ENCODE measurements around the gene MPZ.
A peak's percentile ranks its signal among the peaks of the same experiment; 100 is the strongest.
"Not testable (repeated sequence)": the region's sequence is repeated elsewhere in the genome, so short reads cannot be mapped to it uniquely, and the experiment has no call there.

Gene MPZ

DNA sequence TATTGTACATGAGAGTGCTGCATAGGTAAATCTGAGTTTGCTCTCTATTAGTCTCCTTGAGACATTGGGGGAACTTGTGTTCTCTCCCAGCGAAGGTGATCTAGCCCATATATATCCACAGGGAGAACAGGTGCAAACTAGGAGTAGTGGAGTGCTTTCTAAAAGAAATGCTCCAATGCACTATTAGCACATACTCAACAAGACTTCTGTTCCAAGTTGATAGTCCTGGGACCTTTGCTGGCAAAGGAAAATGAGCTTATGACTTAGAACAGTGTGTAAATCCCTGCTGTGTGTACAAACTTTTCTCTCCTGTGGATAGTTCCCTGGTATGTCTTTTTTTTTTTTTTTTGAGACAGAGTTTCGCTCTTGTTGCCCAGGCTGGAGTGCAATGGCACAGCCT is 32.4 kb upstream of the MPZ start:
- Histone ChIP-seq H3K18ac (ENCODE audit: low read length) (no peak overlapping the region), H4K8ac (ENCODE audit: low read depth, low read length) (no peak overlapping the region), H2BK15ac (replicated peaks; ENCODE audit: low read depth) (no peak overlapping the region), H3K79me2 (ENCODE audit: control insufficient read depth, insufficient read depth, low read length) (no peaks in the 10 kb centered on the region), H3K4me2 (ENCODE audit: low read length) (no peak overlapping the region), H3K27me3 (ENCODE audit: insufficient read depth, low read length, poor library complexity) (no peaks in the 10 kb centered on the region), H3K9ac (ENCODE audit: low read length) (no peak overlapping the region), H2BK120ac (ENCODE audit: low read depth, low read length) (no peak overlapping the region), H3K27ac (ENCODE audit: low read depth, low read length) (no peak overlapping the region), H2BK5ac (ENCODE audit: low read length) (no peak overlapping the region), H3K56ac (ENCODE audit: low read length) (no peak overlapping the region), H3K4me3 (ENCODE audit: low read length) (no peak overlapping the region), H3K4me1 (ENCODE audit: control insufficient read depth, low read depth, low read length) (no peaks in the 10 kb centered on the region), H3K79me1 (ENCODE audit: low read length) (peaks cover 1% of the 10 kb centered on the region), H3K36me3 (ENCODE audit: control insufficient read depth, insufficient read depth, low read length) (peaks cover 5% of the 10 kb centered on the region), H2AK5ac (ENCODE audit: low read length) (no peak overlapping the region), H3K23ac (ENCODE audit: low read length) (no peak overlapping the region), H4K5ac (ENCODE audit: low read length) (no peak overlapping the region), H3K4ac (ENCODE audit: low read depth, low read length) (no peak overlapping the region)
- WGBS (ENCODE audit: extremely low coverage, insufficient coverage, low lambda C conversion rate), result no CpG with 5 or more reads among the region's 2 CpGs
- DNase-seq, result no peak

- H4K5ac ChIP-seq (ENCODE audit: low read length), result no peak overlapping the region
- no peak overlapping the region for H4K8ac ChIP-seq (ENCODE audit: low read depth, low read length)
- H3K79me1 ChIP-seq (ENCODE audit: low read length), result peaks cover 1% of the 10 kb centered on the region
- DNase-seq, result no peak
- peaks cover 4% of the 10 kb centered on the region for H3K36me3 ChIP-seq (ENCODE audit: control insufficient read depth, insufficient read depth, low read length)
- no peak overlapping the region for H2BK120ac ChIP-seq (ENCODE audit: low read depth, low read length)
- no peak overlapping the region for H3K56ac ChIP-seq (ENCODE audit: low read length)
- no peak overlapping the region for H2BK15ac ChIP-seq (replicated peaks; ENCODE audit: low read depth)
- H2BK5ac ChIP-seq (ENCODE audit: low read length), result no peak overlapping the region
- no peak overlapping the region for H3K4me2 ChIP-seq (ENCODE audit: low read length)
- no peak overlapping the region for H2AK5ac ChIP-seq (ENCODE audit: low read length)
- H3K4me1 ChIP-seq (ENCODE audit: control insufficient read depth, low read depth, low read length), result no peaks in the 10 kb centered on the region
- no peak overlapping the region for H3K27ac ChIP-seq (ENCODE audit: low read depth, low read length)
- H3K27me3 ChIP-seq (ENCODE audit: insufficient read depth, low read length, poor library complexity), result no peaks in the 10 kb centered on the region
- no peak overlapping the region for H3K9ac ChIP-seq (ENCODE audit: low read length)
- WGBS (ENCODE audit: extremely low coverage, insufficient coverage, low lambda C conversion rate), result no CpG with 5 or more reads among the region's 3 CpGs
- no peaks in the 10 kb centered on the region for H3K79me2 ChIP-seq (ENCODE audit: control insufficient read depth, insufficient read depth, low read length)
- no peak overlapping the region for H3K23ac ChIP-seq (ENCODE audit: low read length)
- no peak overlapping the region for H3K18ac ChIP-seq (ENCODE audit: low read length)
- no peak overlapping the region for H3K4ac ChIP-seq (ENCODE audit: low read depth, low read length)
- H3K4me3 ChIP-seq (ENCODE audit: low read length), result no peak overlapping the region
Measured at GRCh38 chr1:161335796-161336195, 26.0 kb upstream of the MPZ start.

DNA sequence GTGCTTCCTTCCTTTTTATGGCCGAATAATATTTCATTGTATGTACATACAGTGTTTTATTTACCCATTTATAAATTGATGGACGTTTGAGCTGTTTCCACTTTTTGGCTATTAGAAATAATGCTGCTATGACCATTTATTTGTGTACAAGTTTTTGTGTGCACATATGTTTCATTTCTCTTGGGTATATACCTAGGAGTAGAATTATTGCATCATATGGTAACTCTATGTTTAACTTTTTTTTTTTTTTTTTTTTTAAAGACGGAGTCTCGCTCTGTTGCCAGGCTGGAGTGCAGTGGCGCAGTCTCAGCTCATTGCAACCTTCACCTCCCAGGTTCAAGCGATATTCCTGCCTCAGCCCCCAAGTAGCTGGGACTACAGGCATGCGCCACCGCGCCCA is 23.4 kb upstream of the MPZ start:
- Histone ChIP-seq H4K8ac (ENCODE audit: low read depth, low read length) (no peak overlapping the region), H3K9ac (ENCODE audit: low read length) (no peak overlapping the region)

DNA sequence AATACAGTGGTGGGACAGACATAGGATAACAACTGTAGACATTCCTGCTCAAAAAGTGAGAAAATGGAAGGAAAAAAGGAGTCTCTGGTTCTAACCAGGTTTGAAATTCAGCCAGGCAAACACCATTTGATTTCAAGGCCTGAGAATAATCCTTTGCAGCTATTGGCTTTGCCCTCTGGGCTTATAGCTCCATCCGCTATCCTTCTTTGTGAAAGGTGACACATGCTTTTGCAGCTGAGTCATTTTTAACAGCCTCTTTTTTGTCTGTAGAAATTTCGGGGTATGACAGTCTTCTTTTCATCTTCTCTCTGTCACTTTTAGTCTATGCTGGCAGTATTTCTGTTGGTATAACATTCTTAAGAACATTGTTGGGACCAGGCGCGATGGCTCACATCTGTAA is 20.6 kb upstream of the MPZ start:
- H3K4ac ChIP-seq (ENCODE audit: low read depth, low read length), result no peak overlapping the region
- H2BK5ac ChIP-seq (ENCODE audit: low read length), result no peak overlapping the region
- no peak overlapping the region for H2BK15ac ChIP-seq (replicated peaks; ENCODE audit: low read depth)
- peak overlapping the region; percentile 5 for H3K56ac ChIP-seq (ENCODE audit: low read length)
- DNase-seq, result peak; percentile 90
- no peak overlapping the region for H3K4me3 ChIP-seq (ENCODE audit: low read length)
- peak overlapping the region; percentile 73 for H3K27ac ChIP-seq (ENCODE audit: low read depth, low read length)
- no peaks in the 10 kb centered on the region for H3K79me2 ChIP-seq (ENCODE audit: control insufficient read depth, insufficient read depth, low read length)
- no peaks in the 10 kb centered on the region for H3K4me1 ChIP-seq (ENCODE audit: control insufficient read depth, low read depth, low read length)
- H3K18ac ChIP-seq (ENCODE audit: low read length), result no peak overlapping the region
- H4K5ac ChIP-seq (ENCODE audit: low read length), result no peak overlapping the region
- H3K23ac ChIP-seq (ENCODE audit: low read length), result no peak overlapping the region
- H4K8ac ChIP-seq (ENCODE audit: low read depth, low read length), result no peak overlapping the region
- H2AK5ac ChIP-seq (ENCODE audit: low read length), result no peak overlapping the region
- H3K9ac ChIP-seq (ENCODE audit: low read length), result no peak overlapping the region
- no peak overlapping the region for H2BK120ac ChIP-seq (ENCODE audit: low read depth, low read length)
- H3K79me1 ChIP-seq (ENCODE audit: low read length), result no peaks in the 10 kb centered on the region
- no peaks in the 10 kb centered on the region for H3K27me3 ChIP-seq (ENCODE audit: insufficient read depth, low read length, poor library complexity)
- WGBS (ENCODE audit: extremely low coverage, insufficient coverage, low lambda C conversion rate), result no CpG with 5 or more reads among the region's 4 CpGs
- H3K36me3 ChIP-seq (ENCODE audit: control insufficient read depth, insufficient read depth, low read length), result no peaks in the 10 kb centered on the region
- H3K4me2 ChIP-seq (ENCODE audit: low read length), result no peak overlapping the region

More for the DNA sequence above, 23.4 kb upstream of the MPZ start:
- Histone ChIP-seq H3K4me2 (ENCODE audit: low read length) (no peak overlapping the region), H4K5ac (ENCODE audit: low read length) (no peak overlapping the region), H3K56ac (ENCODE audit: low read length) (no peak overlapping the region), H3K27me3 (ENCODE audit: insufficient read depth, low read length, poor library complexity) (no peaks in the 10 kb centered on the region), H2BK15ac (replicated peaks; ENCODE audit: low read depth) (no peak overlapping the region), H3K4ac (ENCODE audit: low read depth, low read length) (no peak overlapping the region), H3K18ac (ENCODE audit: low read length) (no peak overlapping the region), H2AK5ac (ENCODE audit: low read length) (no peak overlapping the region), H3K79me2 (ENCODE audit: control insufficient read depth, insufficient read depth, low read length) (no peaks in the 10 kb centered on the region), H2BK120ac (ENCODE audit: low read depth, low read length) (no peak overlapping the region), H3K4me3 (ENCODE audit: low read length) (no peak overlapping the region), H3K27ac (ENCODE audit: low read depth, low read length) (no peak overlapping the region), H3K4me1 (ENCODE audit: control insufficient read depth, low read depth, low read length) (no peaks in the 10 kb centered on the region), H3K23ac (ENCODE audit: low read length) (no peak overlapping the region), H3K36me3 (ENCODE audit: control insufficient read depth, insufficient read depth, low read length) (peaks cover 2% of the 10 kb centered on the region), H2BK5ac (ENCODE audit: low read length) (no peak overlapping the region), H3K79me1 (ENCODE audit: low read length) (peaks cover 1% of the 10 kb centered on the region)
- WGBS (ENCODE audit: extremely low coverage, insufficient coverage, low lambda C conversion rate), result no CpG with 5 or more reads among the region's 9 CpGs
- no peak for DNase-seq

- Histone ChIP-seq H2BK120ac (ENCODE audit: low read depth, low read length) (no peak overlapping the region), H3K18ac (ENCODE audit: low read length) (no peak overlapping the region), H3K56ac (ENCODE audit: low read length) (no peak overlapping the region), H3K36me3 (ENCODE audit: control insufficient read depth, insufficient read depth, low read length) (no peaks in the 10 kb centered on the region), H2BK5ac (ENCODE audit: low read length) (no peak overlapping the region), H3K4me1 (ENCODE audit: control insufficient read depth, low read depth, low read length) (no peaks in the 10 kb centered on the region), H3K27ac (ENCODE audit: low read depth, low read length) (no peak overlapping the region), H3K79me2 (ENCODE audit: control insufficient read depth, insufficient read depth, low read length) (peaks cover 4% of the 10 kb centered on the region), H2AK5ac (ENCODE audit: low read length) (no peak overlapping the region), H3K79me1 (ENCODE audit: low read length) (peaks cover 5% of the 10 kb centered on the region), H3K4me3 (ENCODE audit: low read length) (no peak overlapping the region), H3K23ac (ENCODE audit: low read length) (no peak overlapping the region), H3K9ac (ENCODE audit: low read length) (no peak overlapping the region), H4K5ac (ENCODE audit: low read length) (no peak overlapping the region), H2BK15ac (replicated peaks; ENCODE audit: low read depth) (no peak overlapping the region), H3K4ac (ENCODE audit: low read depth, low read length) (no peak overlapping the region), H4K8ac (ENCODE audit: low read depth, low read length) (no peak overlapping the region), H3K27me3 (ENCODE audit: insufficient read depth, low read length, poor library complexity) (no peaks in the 10 kb centered on the region), H3K4me2 (ENCODE audit: low read length) (no peak overlapping the region)
- DNase-seq, result no peak
- no CpG with 5 or more reads among the region's 4 CpGs for WGBS (ENCODE audit: extremely low coverage, insufficient coverage, low lambda C conversion rate)
Measured at GRCh38 chr1:161324020-161324419, 14.3 kb upstream of the MPZ start.

DNA sequence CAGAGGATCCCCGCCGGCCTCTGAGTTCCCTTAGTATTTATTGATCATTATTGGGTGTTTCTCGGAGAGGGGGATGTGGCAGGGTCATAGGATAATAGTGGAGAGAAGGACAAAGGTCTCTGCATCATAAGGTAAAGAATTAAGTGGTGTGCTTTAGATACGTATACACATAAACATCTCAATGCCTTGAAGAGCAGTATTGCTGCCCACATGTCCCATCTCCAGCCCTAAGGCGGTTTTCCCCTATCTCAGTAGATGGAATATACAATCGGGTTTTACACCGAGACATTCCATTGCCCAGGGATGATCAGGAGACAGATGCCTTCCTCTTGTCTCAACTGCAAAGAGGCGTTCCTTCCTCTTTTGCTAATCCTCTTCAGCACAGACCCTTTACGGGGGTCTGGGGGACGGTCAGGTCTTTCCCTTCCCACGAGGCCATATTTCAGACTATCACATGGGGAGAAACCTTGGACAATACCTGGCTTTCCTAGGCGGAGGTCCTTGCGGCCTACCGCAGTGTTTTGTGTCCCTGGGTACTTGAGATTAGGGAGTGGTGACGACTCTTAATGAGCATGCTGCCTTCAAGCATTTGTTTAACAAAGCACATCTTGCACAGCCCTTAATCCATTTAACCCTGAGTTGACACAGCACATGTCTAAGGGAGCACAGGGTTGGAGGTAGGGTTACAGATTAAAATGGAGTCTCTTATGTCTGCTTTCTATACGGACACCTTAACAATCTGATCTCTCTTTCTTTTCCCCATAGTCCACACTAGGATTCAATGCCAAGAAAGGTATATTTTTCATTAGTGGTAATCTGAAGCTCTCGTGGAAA is 6.3 kb upstream of the MPZ start:
- H4K8ac ChIP-seq (ENCODE audit: low read depth, low read length); H3K4ac ChIP-seq (ENCODE audit: low read depth, low read length); H3K79me2 ChIP-seq (ENCODE audit: control insufficient read depth, insufficient read depth, low read length); H4K5ac ChIP-seq (ENCODE audit: low read length); H2BK120ac ChIP-seq (ENCODE audit: low read depth, low read length); H3K18ac ChIP-seq (ENCODE audit: low read length); H3K36me3 ChIP-seq (ENCODE audit: control insufficient read depth, insufficient read depth, low read length); H3K23ac ChIP-seq (ENCODE audit: low read length); H3K4me3 ChIP-seq (ENCODE audit: low read length); H3K79me1 ChIP-seq (ENCODE audit: low read length); H3K9ac ChIP-seq (ENCODE audit: low read length); H2BK15ac ChIP-seq (replicated peaks; ENCODE audit: low read depth); H2BK5ac ChIP-seq (ENCODE audit: low read length); H3K27me3 ChIP-seq (ENCODE audit: insufficient read depth, low read length, poor library complexity); H3K4me2 ChIP-seq (ENCODE audit: low read length); H3K4me1 ChIP-seq (ENCODE audit: control insufficient read depth, low read depth, low read length); H3K56ac ChIP-seq (ENCODE audit: low read length); H2AK5ac ChIP-seq (ENCODE audit: low read length); H3K27ac ChIP-seq (ENCODE audit: low read depth, low read length): not testable (repeated sequence)
- peak; percentile 72 for DNase-seq
- no CpG with 5 or more reads among the region's 17 CpGs for WGBS (ENCODE audit: extremely low coverage, insufficient coverage, low lambda C conversion rate)
